GM12873 (cell line): ENCODE measurements around the gene NUP210.

Experiments used
- CTCF ChIP-seq: IDR thresholded peaks from 2 replicates; pipeline ENCODE4 v1.5.1; 2012; ENCODE audit warnings: low read depth, mild to moderate bottlenecking, moderate library complexity, low read length, control low read depth; ENCODE audit not compliant: insufficient read depth; ENCODE audit errors: missing control alignments

Gene NUP210

DNA sequence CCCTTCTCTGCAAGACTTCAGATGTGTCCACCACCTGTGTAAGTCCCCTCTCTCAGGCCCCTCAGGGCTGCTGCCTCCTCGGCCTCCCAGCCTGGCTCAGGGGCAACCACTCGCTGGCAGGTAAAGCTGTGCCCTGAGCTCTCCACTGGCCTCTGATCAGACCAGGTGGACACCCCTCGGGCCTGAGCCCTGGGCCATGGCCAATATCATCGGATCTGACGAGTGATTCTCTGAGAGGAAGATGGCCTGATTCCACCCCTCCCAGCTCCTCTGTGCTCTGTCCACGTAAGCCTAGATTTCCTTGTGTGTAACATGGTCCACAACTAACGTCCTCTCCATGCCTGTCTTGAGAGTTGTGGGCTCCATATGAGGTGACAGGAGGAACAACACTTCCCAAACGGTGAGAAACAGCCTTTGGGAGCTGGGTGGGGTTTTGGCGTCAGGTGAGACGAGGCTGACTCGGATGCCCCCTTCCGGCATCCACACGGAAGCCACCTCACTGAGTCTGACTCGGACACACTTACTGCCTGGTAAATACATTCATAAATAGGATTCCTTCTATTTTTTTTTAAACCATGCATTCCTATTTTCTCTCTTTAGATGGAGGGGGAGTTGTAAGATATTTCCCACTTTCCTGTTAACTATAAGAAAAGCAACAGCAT, 86.8 kb downstream of the NUP210 start:
- TF ChIP-seq CTCF: no peak

DNA sequence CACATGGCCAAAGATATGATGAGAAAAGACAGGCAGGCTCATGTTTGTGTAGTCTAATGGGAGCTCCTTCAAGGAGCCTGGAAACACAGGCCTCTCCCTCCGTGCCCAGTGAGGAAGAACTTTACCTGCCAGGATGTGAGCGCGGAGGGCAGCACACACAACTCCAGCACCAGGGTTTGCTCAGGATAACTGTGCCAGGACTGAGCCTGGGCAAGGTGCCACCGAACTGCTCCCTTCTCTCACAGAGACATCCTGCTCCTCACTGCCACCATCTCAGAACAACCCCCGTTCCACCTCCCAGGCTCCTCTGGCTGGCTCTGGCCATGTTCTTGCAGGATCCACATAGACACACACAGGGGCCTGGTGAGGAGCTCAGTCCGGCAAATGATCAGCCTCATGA, 87.4 kb downstream of the NUP210 start:
- TF ChIP-seq CTCF: no peak

GRCh38 chr3:13332158-13332557, 88.0 kb downstream of the NUP210 start:
- no peak for TF ChIP-seq CTCF

DNA sequence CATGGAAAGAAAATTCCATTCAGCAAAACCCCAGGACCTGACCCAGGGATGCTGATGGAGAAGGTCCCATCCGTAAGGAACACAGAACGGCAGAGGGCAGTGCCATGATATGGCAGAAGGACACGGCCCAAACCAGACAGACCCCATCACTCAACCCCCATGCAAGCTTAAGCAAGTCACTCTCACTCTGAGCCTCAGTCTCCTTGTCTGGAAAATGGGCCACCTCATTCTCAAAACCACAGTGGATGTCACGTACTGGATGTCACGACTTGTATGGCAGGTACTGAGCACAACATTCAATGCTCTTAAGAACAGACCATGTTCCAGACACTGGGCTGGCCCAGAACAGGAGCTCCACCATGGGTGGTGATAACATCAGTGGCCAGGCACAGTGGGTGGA, 90.4 kb downstream of the NUP210 start:
- no peak for TF ChIP-seq CTCF

GRCh38 chr3:13325892-13326443, 94.2 kb downstream of the NUP210 start:
- no peak for TF ChIP-seq CTCF

- no peak for TF ChIP-seq CTCF
Observed at GRCh38 chr3:13324835-13325501, 95.2 kb downstream of the NUP210 start.

DNA sequence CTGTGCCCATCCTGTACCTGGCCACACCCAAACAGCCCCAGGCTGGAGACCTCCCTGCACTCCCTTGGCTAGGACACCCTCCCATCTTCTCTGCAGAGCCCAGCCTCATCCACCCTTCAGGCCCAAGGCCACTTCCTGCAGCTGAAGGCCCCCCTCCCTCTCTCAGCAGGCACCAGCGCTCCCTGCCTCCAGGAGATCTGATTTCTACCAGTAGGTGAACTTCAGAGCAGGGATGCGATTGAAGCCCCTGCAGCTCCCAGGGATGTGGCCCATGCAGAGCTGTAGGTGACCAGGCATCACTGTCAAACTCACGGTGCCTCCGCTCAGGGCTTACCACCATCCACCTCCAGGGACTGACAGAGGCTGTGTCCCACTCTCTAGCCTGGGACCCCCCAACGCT, 96.3 kb downstream of the NUP210 start:
- TF ChIP-seq CTCF: no peak
